ENCODE measurements around the gene FOSL1.

Gene FOSL1

GRCh38 chr11:65890324-65891218 lies 9.6 kb downstream of the FOSL1 start, which contains the start of gene CCDC85B:
Gene CCDC85B (plus strand): TSS chr11:65890673. CDS start chr11:65890784, 111 bp downstream.
- H3K9ac ChIP-seq (ENCODE audit: low read length), result peak within 1 kb of the TSS; percentile 57
- peaks cover 37% of the 10 kb centered on the region for H3K4me1 ChIP-seq (ENCODE audit: control insufficient read depth, insufficient read depth, low read length)
- no peaks in the 10 kb centered on the region for H3K27me3 ChIP-seq (ENCODE audit: control insufficient read depth, insufficient read depth, low read length)
- H3K36me3 ChIP-seq (ENCODE audit: control insufficient read depth, insufficient read depth, low read length), result peaks cover 5% of the 10 kb centered on the region
- peak within 1 kb of the TSS; percentile 95 for H3K27ac ChIP-seq (ENCODE audit: low read depth, low read length)
- peak within 1 kb of the TSS; percentile 81 for H3K4me3 ChIP-seq (ENCODE audit: low read length)

GRCh38 chr11:65888163-65888814 lies 11.9 kb downstream of the FOSL1 start, which contains the start of gene FIBP:
Gene FIBP (minus strand): TSS chr11:65888471. CDS start chr11:65888418, 53 bp downstream.
- peak within 1 kb of the TSS; percentile 94 for H3K4me3 ChIP-seq (ENCODE audit: low read length)
- peak within 1 kb of the TSS; percentile 94 for H3K27ac ChIP-seq (ENCODE audit: low read depth, low read length)
- peaks cover 31% of the 10 kb centered on the region for H3K4me1 ChIP-seq (ENCODE audit: control insufficient read depth, insufficient read depth, low read length)
- peaks cover 15% of the 10 kb centered on the region for H3K36me3 ChIP-seq (ENCODE audit: control insufficient read depth, insufficient read depth, low read length)
- H3K9ac ChIP-seq (ENCODE audit: low read length), result peak within 1 kb of the TSS; percentile 82
- H3K27me3 ChIP-seq (ENCODE audit: control insufficient read depth, insufficient read depth, low read length), result no peaks in the 10 kb centered on the region

- Histone ChIP-seq H3K27me3 (ENCODE audit: control insufficient read depth, insufficient read depth, low read length) (no peaks in the 10 kb centered on the region), H3K9ac (ENCODE audit: low read length) (peak overlapping the region; percentile 70), H3K4me1 (ENCODE audit: control insufficient read depth, insufficient read depth, low read length) (peaks cover 28% of the 10 kb centered on the region), H3K4me3 (ENCODE audit: low read length) (peak overlapping the region; percentile 94), H3K36me3 (ENCODE audit: control insufficient read depth, insufficient read depth, low read length) (peaks cover 18% of the 10 kb centered on the region), H3K27ac (ENCODE audit: low read depth, low read length) (peak overlapping the region; percentile 94)
Measured at GRCh38 chr11:65887723-65888162, 12.4 kb downstream of the FOSL1 start.

GRCh38 chr11:65886826-65887722 lies 13.1 kb downstream of the FOSL1 start:
- Histone ChIP-seq H3K4me3 (ENCODE audit: low read length) (peak overlapping the region; percentile 94), H3K9ac (ENCODE audit: low read length) (peak overlapping the region; percentile 70), H3K27ac (ENCODE audit: low read depth, low read length) (peak overlapping the region; percentile 94), H3K4me1 (ENCODE audit: control insufficient read depth, insufficient read depth, low read length) (peaks cover 21% of the 10 kb centered on the region), H3K27me3 (ENCODE audit: control insufficient read depth, insufficient read depth, low read length) (no peaks in the 10 kb centered on the region), H3K36me3 (ENCODE audit: control insufficient read depth, insufficient read depth, low read length) (peaks cover 21% of the 10 kb centered on the region)

- Histone ChIP-seq H3K4me3 (ENCODE audit: low read length) (no peak overlapping the region), H3K27me3 (ENCODE audit: control insufficient read depth, insufficient read depth, low read length) (no peaks in the 10 kb centered on the region), H3K4me1 (ENCODE audit: control insufficient read depth, insufficient read depth, low read length) (peaks cover 17% of the 10 kb centered on the region), H3K36me3 (ENCODE audit: control insufficient read depth, insufficient read depth, low read length) (peaks cover 21% of the 10 kb centered on the region), H3K9ac (ENCODE audit: low read length) (no peak overlapping the region), H3K27ac (ENCODE audit: low read depth, low read length) (no peak overlapping the region)
Measured at GRCh38 chr11:65885808-65886536, 14.2 kb downstream of the FOSL1 start.

GRCh38 chr11:65885231-65885630 lies 15.0 kb downstream of the FOSL1 start:
- H3K27ac ChIP-seq (ENCODE audit: low read depth, low read length), result no peak overlapping the region

GRCh38 chr11:65884716-65885092 lies 15.5 kb downstream of the FOSL1 start:
- Histone ChIP-seq H3K9ac (ENCODE audit: low read length) (no peak overlapping the region), H3K27ac (ENCODE audit: low read depth, low read length) (no peak overlapping the region)

More at GRCh38 chr11:65885231-65885630, 15.0 kb downstream of the FOSL1 start:
- peaks cover 21% of the 10 kb centered on the region for H3K36me3 ChIP-seq (ENCODE audit: control insufficient read depth, insufficient read depth, low read length)
- peaks cover 16% of the 10 kb centered on the region for H3K4me1 ChIP-seq (ENCODE audit: control insufficient read depth, insufficient read depth, low read length)
- H3K4me3 ChIP-seq (ENCODE audit: low read length), result no peak overlapping the region
- H3K27me3 ChIP-seq (ENCODE audit: control insufficient read depth, insufficient read depth, low read length), result no peaks in the 10 kb centered on the region
- no peak overlapping the region for H3K9ac ChIP-seq (ENCODE audit: low read length)

GRCh38 chr11:65883786-65884715 lies 16.1 kb downstream of the FOSL1 start:
- H3K4me1 ChIP-seq (ENCODE audit: control insufficient read depth, insufficient read depth, low read length), result peaks cover 6% of the 10 kb centered on the region
- no peaks in the 10 kb centered on the region for H3K27me3 ChIP-seq (ENCODE audit: control insufficient read depth, insufficient read depth, low read length)
- no peak overlapping the region for H3K4me3 ChIP-seq (ENCODE audit: low read length)
- no peak overlapping the region for H3K27ac ChIP-seq (ENCODE audit: low read depth, low read length)
- H3K36me3 ChIP-seq (ENCODE audit: control insufficient read depth, insufficient read depth, low read length), result peaks cover 21% of the 10 kb centered on the region
- no peak overlapping the region for H3K9ac ChIP-seq (ENCODE audit: low read length)

More at GRCh38 chr11:65884716-65885092, 15.5 kb downstream of the FOSL1 start:
- H3K27me3 ChIP-seq (ENCODE audit: control insufficient read depth, insufficient read depth, low read length), result no peaks in the 10 kb centered on the region
- H3K4me1 ChIP-seq (ENCODE audit: control insufficient read depth, insufficient read depth, low read length), result peaks cover 11% of the 10 kb centered on the region
- H3K36me3 ChIP-seq (ENCODE audit: control insufficient read depth, insufficient read depth, low read length), result peaks cover 21% of the 10 kb centered on the region
- no peak overlapping the region for H3K4me3 ChIP-seq (ENCODE audit: low read length)

GRCh38 chr11:65883058-65883761 lies 17.0 kb downstream of the FOSL1 start:
- peaks cover 21% of the 10 kb centered on the region for H3K36me3 ChIP-seq (ENCODE audit: control insufficient read depth, insufficient read depth, low read length)
- no peak overlapping the region for H3K27ac ChIP-seq (ENCODE audit: low read depth, low read length)
- peaks cover 6% of the 10 kb centered on the region for H3K4me1 ChIP-seq (ENCODE audit: control insufficient read depth, insufficient read depth, low read length)
- H3K4me3 ChIP-seq (ENCODE audit: low read length), result no peak overlapping the region
- H3K9ac ChIP-seq (ENCODE audit: low read length), result no peak overlapping the region
- H3K27me3 ChIP-seq (ENCODE audit: control insufficient read depth, insufficient read depth, low read length), result no peaks in the 10 kb centered on the region

Data from rectal smooth muscle tissue (tissue), 1 donor.